ENCODE measurements around the gene FBXO40. TPM values are rescaled to one million over a fixed set of nuclear protein-coding genes. Genes with fewer than 3 reads are reported as not detected.

The FBXO40 gene
- total RNA-seq, 2 experiments from 2014 or later: not detected

DNA sequence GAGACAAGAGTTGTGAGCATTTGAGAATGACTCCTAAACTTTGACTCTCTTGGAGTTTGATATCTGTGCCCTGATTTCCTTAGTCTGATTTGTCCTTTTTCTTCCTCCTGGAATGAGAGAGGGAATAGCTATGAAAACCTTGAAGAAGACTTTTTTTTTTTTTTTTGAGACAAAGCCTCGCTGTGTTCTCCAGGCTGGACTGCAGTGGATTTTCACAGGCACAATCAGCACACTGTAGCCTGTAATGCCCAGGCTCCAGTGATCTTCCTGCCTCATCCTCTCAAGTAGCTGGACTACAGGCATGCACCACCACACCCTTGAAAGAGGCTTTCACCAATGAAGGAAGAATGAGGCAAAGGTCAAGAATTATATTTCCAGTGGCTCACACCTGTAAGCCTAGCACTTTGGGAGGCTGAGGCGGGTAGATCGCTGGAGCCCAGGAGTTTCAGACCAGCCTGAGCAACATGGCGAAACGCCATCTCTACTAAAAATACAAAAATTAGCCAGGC is 35.7 kb upstream of the FBXO40 start:
- CTCF ChIA-PET: no interaction called here

DNA sequence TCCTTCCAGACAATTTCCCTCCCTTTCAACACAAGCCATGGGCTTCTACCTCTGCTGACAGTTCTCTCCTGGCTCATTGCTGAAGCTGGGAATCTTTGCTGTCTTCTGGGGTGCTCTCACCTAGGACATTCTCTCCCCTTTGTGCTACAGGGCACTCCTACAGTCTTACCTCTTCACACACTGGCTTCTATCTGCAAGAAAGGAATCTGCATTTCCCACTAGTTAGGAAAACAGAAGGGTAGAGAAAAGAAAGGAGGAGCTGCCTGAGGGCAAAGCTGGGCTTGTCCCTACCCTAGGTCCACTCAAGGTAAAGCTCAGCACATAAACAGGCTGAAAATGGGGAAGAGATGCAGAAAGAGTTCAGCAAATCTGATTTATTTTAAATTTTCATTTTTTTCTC is 31.0 kb upstream of the FBXO40 start:
- H3K36me3 Mint-ChIP-seq (ENCODE audit: low read depth): no peaks in the 10 kb centered on the region
- H3K4me1 Mint-ChIP-seq (ENCODE audit: low read depth): no peaks in the 10 kb centered on the region
- Histone ChIP-seq H3K4me3 (ENCODE audit: low read length) (no peak overlapping the region), H3K27ac (ENCODE audit: low read depth in 1 of 2, low read length in 2 of 2) (no peak overlapping the region), H3K36me3 (ENCODE audit: insufficient read depth, low read length) (no peaks in the 10 kb centered on the region), H3K27me3 (ENCODE audit: control insufficient read depth in 1 of 2, insufficient read depth in 2 of 2, low read length in 2 of 2) (no peaks in the 10 kb centered on the region), H3K4me1 (ENCODE audit: insufficient read depth, low read length) (no peaks in the 10 kb centered on the region), H3K9me3 (ENCODE audit: control insufficient read depth in 1 of 2, insufficient read depth in 1 of 2, low read length in 2 of 2) (no peaks in the 10 kb centered on the region)
- no peaks in the 10 kb centered on the region for H3K9me3 Mint-ChIP-seq
- CTCF ChIA-PET: interaction anchor here (0.7 kb wide), 1 partner anchor 33 kb away, joined by 3 read pairs; no protein-coding TSS in a partner anchor
- H3K27ac Mint-ChIP-seq: no peak overlapping the region
- intact Hi-C loops (cut with DNase I, micrococcal nuclease): no loop called here
- ATAC-seq (ENCODE audit: poor library complexity) (no peak), DNase-seq (no peak)
- peaks cover 4% of the 10 kb centered on the region for H3K27me3 Mint-ChIP-seq
- POLR2A ChIA-PET: no interaction called here
- TF ChIP-seq, protein P1, sequence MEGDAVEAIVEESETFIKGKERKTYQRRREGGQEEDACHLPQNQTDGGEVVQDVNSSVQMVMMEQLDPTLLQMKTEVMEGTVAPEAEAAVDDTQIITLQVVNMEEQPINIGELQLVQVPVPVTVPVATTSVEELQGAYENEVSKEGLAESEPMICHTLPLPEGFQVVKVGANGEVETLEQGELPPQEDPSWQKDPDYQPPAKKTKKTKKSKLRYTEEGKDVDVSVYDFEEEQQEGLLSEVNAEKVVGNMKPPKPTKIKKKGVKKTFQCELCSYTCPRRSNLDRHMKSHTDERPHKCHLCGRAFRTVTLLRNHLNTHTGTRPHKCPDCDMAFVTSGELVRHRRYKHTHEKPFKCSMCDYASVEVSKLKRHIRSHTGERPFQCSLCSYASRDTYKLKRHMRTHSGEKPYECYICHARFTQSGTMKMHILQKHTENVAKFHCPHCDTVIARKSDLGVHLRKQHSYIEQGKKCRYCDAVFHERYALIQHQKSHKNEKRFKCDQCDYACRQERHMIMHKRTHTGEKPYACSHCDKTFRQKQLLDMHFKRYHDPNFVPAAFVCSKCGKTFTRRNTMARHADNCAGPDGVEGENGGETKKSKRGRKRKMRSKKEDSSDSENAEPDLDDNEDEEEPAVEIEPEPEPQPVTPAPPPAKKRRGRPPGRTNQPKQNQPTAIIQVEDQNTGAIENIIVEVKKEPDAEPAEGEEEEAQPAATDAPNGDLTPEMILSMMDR (IDR thresholded peaks at IDR 0.05): no peak
- no peak overlapping the region for H3K4me3 Mint-ChIP-seq

More for the DNA sequence above, 35.7 kb upstream of the FBXO40 start:
- Mint-ChIP-seq H3K4me1 (ENCODE audit: low read depth) (no peaks in the 10 kb centered on the region), H3K36me3 (ENCODE audit: low read depth) (no peaks in the 10 kb centered on the region), H3K27me3 (no peaks in the 10 kb centered on the region), H3K4me3 (no peak overlapping the region), H3K9me3 (no peaks in the 10 kb centered on the region), H3K27ac (no peak overlapping the region)
- no peaks in the 10 kb centered on the region for H3K4me1 ChIP-seq (ENCODE audit: insufficient read depth, low read length)
- POLR2A ChIA-PET: no interaction called here
- TF ChIP-seq, protein P1 (IDR thresholded peaks at IDR 0.05): no peak
- H3K27me3 ChIP-seq (ENCODE audit: control insufficient read depth in 1 of 2, insufficient read depth in 2 of 2, low read length in 2 of 2): no peaks in the 10 kb centered on the region
- H3K36me3 ChIP-seq (ENCODE audit: insufficient read depth, low read length): no peaks in the 10 kb centered on the region
- H3K4me3 ChIP-seq (ENCODE audit: low read length): no peak overlapping the region
- H3K27ac ChIP-seq (ENCODE audit: low read depth in 1 of 2, low read length in 2 of 2): no peak overlapping the region
- ATAC-seq (ENCODE audit: poor library complexity) (no peak), DNase-seq (no peak)
- H3K9me3 ChIP-seq (ENCODE audit: control insufficient read depth in 1 of 2, insufficient read depth in 1 of 2, low read length in 2 of 2): no peaks in the 10 kb centered on the region
- intact Hi-C loops (cut with DNase I, micrococcal nuclease): no loop called here

DNA sequence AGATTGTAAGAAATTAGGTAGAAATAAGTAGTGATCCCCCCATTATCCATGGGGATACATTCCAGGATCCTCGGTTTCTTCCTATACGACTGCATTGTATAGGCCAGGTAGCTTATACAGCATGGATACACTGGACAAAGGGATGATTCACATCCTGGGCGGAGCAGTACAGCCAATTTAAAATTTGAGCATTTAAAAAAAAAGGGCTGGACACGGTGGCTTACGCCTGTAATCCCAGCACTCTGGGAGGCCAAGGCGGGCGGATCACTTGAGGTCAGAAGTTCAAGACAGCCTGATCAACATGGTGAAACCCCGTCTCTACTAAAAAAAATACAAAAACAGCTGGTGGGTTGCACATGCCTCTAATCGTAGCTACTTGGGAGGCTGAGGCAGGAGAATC is 26.4 kb upstream of the FBXO40 start:
- ChIA-PET CTCF (no interaction called here), POLR2A (no interaction called here)
- H3K36me3 ChIP-seq (ENCODE audit: insufficient read depth, low read length): no peaks in the 10 kb centered on the region
- no peak overlapping the region for H3K4me3 ChIP-seq (ENCODE audit: low read length)
- H3K27me3 ChIP-seq (ENCODE audit: control insufficient read depth in 1 of 2, insufficient read depth in 2 of 2, low read length in 2 of 2): no peaks in the 10 kb centered on the region
- intact Hi-C loops (cut with DNase I, micrococcal nuclease): no loop called here
- Mint-ChIP-seq H3K36me3 (ENCODE audit: low read depth) (no peaks in the 10 kb centered on the region), H3K4me1 (ENCODE audit: low read depth) (no peaks in the 10 kb centered on the region), H3K27ac (no peak overlapping the region), H3K9me3 (no peaks in the 10 kb centered on the region), H3K4me3 (no peak overlapping the region), H3K27me3 (peaks cover 4% of the 10 kb centered on the region)
- TF ChIP-seq, protein P1 (IDR thresholded peaks at IDR 0.05): no peak
- DNase-seq: no peak
- ATAC-seq (ENCODE audit: poor library complexity): no peak
- H3K9me3 ChIP-seq (ENCODE audit: control insufficient read depth in 1 of 2, insufficient read depth in 1 of 2, low read length in 2 of 2): no peaks in the 10 kb centered on the region
- no peaks in the 10 kb centered on the region for H3K4me1 ChIP-seq (ENCODE audit: insufficient read depth, low read length)
- no peak overlapping the region for H3K27ac ChIP-seq (ENCODE audit: low read depth in 1 of 2, low read length in 2 of 2)
